ENCODE results near the gene PROP1.

DNA sequence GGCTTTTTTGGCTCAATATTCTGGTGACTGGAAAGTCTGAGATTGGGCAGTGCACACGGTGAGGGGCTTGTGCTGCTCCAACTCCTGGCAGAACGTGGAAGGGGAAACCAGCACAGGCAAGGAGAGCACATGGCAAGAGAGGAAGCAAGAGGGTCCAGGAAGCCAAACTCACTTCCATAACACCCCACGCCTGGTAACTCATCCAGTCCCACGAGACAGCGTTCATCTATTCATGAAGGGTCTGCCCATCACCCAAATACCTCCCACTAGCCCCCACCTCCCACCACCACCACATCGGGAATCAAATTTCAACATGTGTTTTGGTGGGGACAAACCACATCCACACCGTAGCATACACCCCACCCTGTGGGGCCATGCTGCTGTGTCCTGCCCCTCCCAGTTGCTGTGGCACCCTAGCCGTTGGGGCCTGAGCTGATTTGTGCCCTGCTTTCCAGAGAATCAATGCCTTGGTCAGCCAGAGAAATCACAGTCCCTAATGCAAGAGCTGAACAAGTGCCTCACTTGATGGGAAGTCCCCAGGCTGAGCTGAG, 27.3 kb downstream of the PROP1 start:
- TF ChIP-seq, protein P1, sequence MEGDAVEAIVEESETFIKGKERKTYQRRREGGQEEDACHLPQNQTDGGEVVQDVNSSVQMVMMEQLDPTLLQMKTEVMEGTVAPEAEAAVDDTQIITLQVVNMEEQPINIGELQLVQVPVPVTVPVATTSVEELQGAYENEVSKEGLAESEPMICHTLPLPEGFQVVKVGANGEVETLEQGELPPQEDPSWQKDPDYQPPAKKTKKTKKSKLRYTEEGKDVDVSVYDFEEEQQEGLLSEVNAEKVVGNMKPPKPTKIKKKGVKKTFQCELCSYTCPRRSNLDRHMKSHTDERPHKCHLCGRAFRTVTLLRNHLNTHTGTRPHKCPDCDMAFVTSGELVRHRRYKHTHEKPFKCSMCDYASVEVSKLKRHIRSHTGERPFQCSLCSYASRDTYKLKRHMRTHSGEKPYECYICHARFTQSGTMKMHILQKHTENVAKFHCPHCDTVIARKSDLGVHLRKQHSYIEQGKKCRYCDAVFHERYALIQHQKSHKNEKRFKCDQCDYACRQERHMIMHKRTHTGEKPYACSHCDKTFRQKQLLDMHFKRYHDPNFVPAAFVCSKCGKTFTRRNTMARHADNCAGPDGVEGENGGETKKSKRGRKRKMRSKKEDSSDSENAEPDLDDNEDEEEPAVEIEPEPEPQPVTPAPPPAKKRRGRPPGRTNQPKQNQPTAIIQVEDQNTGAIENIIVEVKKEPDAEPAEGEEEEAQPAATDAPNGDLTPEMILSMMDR (IDR thresholded peaks at IDR 0.05 in 8 of 11, conservative IDR thresholded peaks at IDR 0.05 in 3 of 11) = no peak
- no peak for TF ChIP-seq POLR2A (IDR thresholded peaks at IDR 0.05)
